Brain microvascular endothelial cell (primary cell): ENCODE results near the gene SCN4B.

Experiments used
- DNase-seq: peaks from one replicate; pipeline ENCODE4 v3.0.0-alpha.2; 2020
- H3K27ac ChIP-seq: fragments of 250-450 bp; sonication (Bioruptor Pico); 2 replicates; pipeline ENCODE4 v1.5.1; 2020; ENCODE audit warnings: mild to moderate bottlenecking, moderate library complexity
- H3K27me3 ChIP-seq: fragments of 250-450 bp; sonication (Bioruptor Pico); replicated peaks from 2 replicates; pipeline ENCODE4 v1.5.1; 2020; ENCODE audit warnings: mild to moderate bottlenecking
- H3K36me3 ChIP-seq: fragments of 250-450 bp; sonication (Bioruptor Pico); replicated peaks from 2 replicates; pipeline ENCODE4 v1.5.1; 2020; ENCODE audit warnings: mild to moderate bottlenecking
- H3K4me3 ChIP-seq: 2 replicates; pipeline ENCODE4 v1.5.1; 2011; ENCODE audit warnings: low read depth, mild to moderate bottlenecking, control low read depth, low read length, moderate library complexity
- CTCF ChIP-seq: IDR thresholded peaks from 2 replicates; pipeline ENCODE4 v1.5.1; 2011; ENCODE audit warnings: low read depth, mild to moderate bottlenecking, moderate library complexity, low read length, control low read depth, inconsistent platforms; ENCODE audit errors: missing control alignments
- in situ Hi-C: cut with HindIII; loops from 2 replicates; pipeline ENCODE4 v1.10.0; 2017; ENCODE audit warnings: low sequenced_read_pairs, low pct_ligation_motif_present

Gene SCN4B

GRCh38 chr11:118142081-118142480 lies 10.5 kb downstream of the SCN4B start:
- Histone ChIP-seq H3K27ac (no peak overlapping the region), H3K27me3 (peaks cover 10% of the 10 kb centered on the region), H3K36me3 (no peaks in the 10 kb centered on the region), H3K4me3 (no peak overlapping the region)
- TF ChIP-seq CTCF: no peak
- in situ Hi-C loops: no loop called here
- DNase-seq: no peak

- Histone ChIP-seq H3K27ac (no peak overlapping the region), H3K4me3 (no peak overlapping the region), H3K27me3 (no peaks in the 10 kb centered on the region), H3K36me3 (no peaks in the 10 kb centered on the region)
- DNase-seq: no peak
- in situ Hi-C loops: no loop called here
- no peak for TF ChIP-seq CTCF
Measured at GRCh38 chr11:118139578-118139977, 13.0 kb downstream of the SCN4B start.

- H3K36me3 ChIP-seq: no peaks in the 10 kb centered on the region
- H3K27ac ChIP-seq: no peak overlapping the region
- no peaks in the 10 kb centered on the region for H3K27me3 ChIP-seq
- H3K4me3 ChIP-seq: no peak overlapping the region
- in situ Hi-C loops: no loop called here
- DNase-seq: no peak
- TF ChIP-seq CTCF: no peak
Measured at GRCh38 chr11:118138839-118139420, 13.7 kb downstream of the SCN4B start.

- in situ Hi-C loops: no loop called here
- Histone ChIP-seq H3K27ac (no peak overlapping the region), H3K27me3 (no peaks in the 10 kb centered on the region), H3K4me3 (no peak overlapping the region), H3K36me3 (no peaks in the 10 kb centered on the region)
- DNase-seq: no peak
- no peak for TF ChIP-seq CTCF
Measured at GRCh38 chr11:118136801-118137200, 15.8 kb downstream of the SCN4B start.

- Histone ChIP-seq H3K4me3 (no peak overlapping the region), H3K36me3 (no peaks in the 10 kb centered on the region), H3K27me3 (no peaks in the 10 kb centered on the region), H3K27ac (no peak overlapping the region)
- DNase-seq: no peak
- in situ Hi-C loops: no loop called here
- TF ChIP-seq CTCF: no peak
Measured at GRCh38 chr11:118136341-118136740, 16.3 kb downstream of the SCN4B start.

GRCh38 chr11:118135796-118136165 lies 16.8 kb downstream of the SCN4B start:
- Histone ChIP-seq H3K27me3 (no peaks in the 10 kb centered on the region), H3K27ac (no peak overlapping the region), H3K36me3 (no peaks in the 10 kb centered on the region), H3K4me3 (no peak overlapping the region)
- in situ Hi-C loops: no loop called here
- TF ChIP-seq CTCF: no peak
- no peak for DNase-seq
